ENCODE measurements around the gene CTF1. TPM values are rescaled to one million over a fixed set of nuclear protein-coding genes. Genes with fewer than 3 reads are reported as not detected.
A peak's percentile ranks its signal among the peaks of the same experiment; 100 is the strongest.

Gene CTF1
- total RNA-seq, 4 donors from 2014 or later = 5.1 to 14.6 (median 6.2) TPM

DNA sequence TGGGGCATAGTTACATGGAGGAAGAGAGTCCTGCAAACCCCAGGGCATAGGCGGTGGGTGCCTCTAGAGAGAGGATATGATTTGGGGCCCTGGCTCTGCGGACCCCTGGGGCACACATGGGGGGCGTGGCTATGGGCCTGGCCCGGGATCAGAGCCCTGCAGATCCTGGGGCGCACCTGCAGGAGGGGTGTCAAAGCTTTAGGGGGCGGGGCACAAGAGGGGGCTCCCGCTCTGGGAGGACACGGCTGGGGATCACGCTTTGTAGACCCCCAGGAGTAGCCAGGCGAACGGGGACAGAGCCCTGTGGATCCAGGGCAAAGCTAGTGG lies 3.0 kb upstream of the CTF1 start:
- Histone ChIP-seq H3K9me3 (no peaks in the 10 kb centered on the region), H3K4me3 (peak overlapping the region; percentile 79 to 86), H3K4me1 (peaks cover 0 to 44% (median 28%) of the 10 kb centered on the region in 3 donors), H3K27ac (peak overlapping the region; percentile 89 to 99 (median 98)), H3K27me3 (no peaks in the 10 kb centered on the region), H3K36me3 (peaks cover 0 to 42% of the 10 kb centered on the region in 2 donors)
- TF ChIP-seq POLR2AphosphoS5 (IDR thresholded peaks at IDR 0.05) = no peak
- no peak for TF ChIP-seq POLR2A (IDR thresholded peaks at IDR 0.05)
- TF ChIP-seq, protein P1, sequence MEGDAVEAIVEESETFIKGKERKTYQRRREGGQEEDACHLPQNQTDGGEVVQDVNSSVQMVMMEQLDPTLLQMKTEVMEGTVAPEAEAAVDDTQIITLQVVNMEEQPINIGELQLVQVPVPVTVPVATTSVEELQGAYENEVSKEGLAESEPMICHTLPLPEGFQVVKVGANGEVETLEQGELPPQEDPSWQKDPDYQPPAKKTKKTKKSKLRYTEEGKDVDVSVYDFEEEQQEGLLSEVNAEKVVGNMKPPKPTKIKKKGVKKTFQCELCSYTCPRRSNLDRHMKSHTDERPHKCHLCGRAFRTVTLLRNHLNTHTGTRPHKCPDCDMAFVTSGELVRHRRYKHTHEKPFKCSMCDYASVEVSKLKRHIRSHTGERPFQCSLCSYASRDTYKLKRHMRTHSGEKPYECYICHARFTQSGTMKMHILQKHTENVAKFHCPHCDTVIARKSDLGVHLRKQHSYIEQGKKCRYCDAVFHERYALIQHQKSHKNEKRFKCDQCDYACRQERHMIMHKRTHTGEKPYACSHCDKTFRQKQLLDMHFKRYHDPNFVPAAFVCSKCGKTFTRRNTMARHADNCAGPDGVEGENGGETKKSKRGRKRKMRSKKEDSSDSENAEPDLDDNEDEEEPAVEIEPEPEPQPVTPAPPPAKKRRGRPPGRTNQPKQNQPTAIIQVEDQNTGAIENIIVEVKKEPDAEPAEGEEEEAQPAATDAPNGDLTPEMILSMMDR (IDR thresholded peaks at IDR 0.05) = no peak
- TF ChIP-seq EP300 (IDR thresholded peaks at IDR 0.05) = no peak
- no peak for ATAC-seq
- no CpG with 5 or more reads among the region's 11 CpGs for WGBS, 2 donors (ENCODE audit: low coverage in 1 of 2)

DNA sequence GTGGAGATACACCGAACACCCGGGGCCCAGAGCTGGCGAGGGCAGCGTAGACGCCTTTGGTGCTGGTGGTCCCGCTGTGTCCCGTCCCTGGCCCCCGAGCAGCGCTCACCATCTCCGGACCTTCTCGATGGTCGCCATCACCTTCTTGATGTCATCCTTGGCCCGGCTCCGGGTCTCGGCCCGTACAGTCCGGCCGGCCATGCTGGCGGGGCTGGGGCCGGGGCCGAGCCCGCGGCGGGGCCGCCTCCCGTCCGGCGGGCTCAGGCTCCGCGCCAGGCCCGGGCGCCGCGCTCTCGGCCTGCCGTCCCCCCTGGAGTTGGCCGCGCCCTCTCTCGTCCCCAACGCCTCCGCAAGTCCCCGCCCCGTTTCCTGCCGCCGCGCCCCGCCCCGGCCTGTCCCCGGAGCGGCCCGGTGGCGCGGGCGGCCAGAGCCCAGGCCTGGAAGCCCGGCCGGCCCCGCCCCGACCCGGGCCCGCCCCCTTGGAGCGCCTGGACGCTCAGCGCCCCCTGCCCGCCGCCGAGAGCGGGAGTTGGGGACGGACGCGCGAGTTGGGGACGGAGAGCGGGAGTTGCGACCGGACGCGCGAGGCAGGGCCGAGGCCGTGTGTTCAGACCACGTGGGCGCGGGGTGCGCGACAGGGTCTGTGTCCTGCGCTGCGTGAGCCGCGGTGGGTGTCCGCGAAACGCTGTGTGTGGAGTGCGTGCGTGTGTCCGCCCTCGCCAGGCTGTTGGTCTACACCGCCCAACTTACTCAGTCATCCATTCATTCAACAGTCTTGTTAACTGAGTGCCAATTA lies 2.5 kb upstream of the CTF1 start, which contains the start of gene BCL7C:
TSS of gene BCL7C (minus strand) at position 334 of the 796 bp plus-strand sequence. CDS start at position 201, 133 bp downstream.
- no CpG with 5 or more reads among the region's 97 CpGs for WGBS, 2 donors (ENCODE audit: low coverage in 1 of 2)
- Histone ChIP-seq H3K9me3 (no peaks in the 10 kb centered on the region), H3K36me3 (peaks cover 0 to 37% of the 10 kb centered on the region in 2 donors), H3K4me1 (peaks cover 0 to 44% (median 28%) of the 10 kb centered on the region in 3 donors), H3K27ac (peak within 1 kb of the TSS; percentile 89 to 99 (median 98)), H3K4me3 (peak within 1 kb of the TSS; percentile 79 to 86), H3K27me3 (no peaks in the 10 kb centered on the region)
- TF ChIP-seq, protein P1 (IDR thresholded peaks at IDR 0.05) = peak in 3 of 4 experiments; percentile 49 to 75 (median 57)
- TF ChIP-seq POLR2AphosphoS5 (IDR thresholded peaks at IDR 0.05) (peak; percentile 25), POLR2A (IDR thresholded peaks at IDR 0.05) (peak; percentile 52 to 89), EP300 (IDR thresholded peaks at IDR 0.05) (no peak)
- peak; percentile 84 for ATAC-seq

DNA sequence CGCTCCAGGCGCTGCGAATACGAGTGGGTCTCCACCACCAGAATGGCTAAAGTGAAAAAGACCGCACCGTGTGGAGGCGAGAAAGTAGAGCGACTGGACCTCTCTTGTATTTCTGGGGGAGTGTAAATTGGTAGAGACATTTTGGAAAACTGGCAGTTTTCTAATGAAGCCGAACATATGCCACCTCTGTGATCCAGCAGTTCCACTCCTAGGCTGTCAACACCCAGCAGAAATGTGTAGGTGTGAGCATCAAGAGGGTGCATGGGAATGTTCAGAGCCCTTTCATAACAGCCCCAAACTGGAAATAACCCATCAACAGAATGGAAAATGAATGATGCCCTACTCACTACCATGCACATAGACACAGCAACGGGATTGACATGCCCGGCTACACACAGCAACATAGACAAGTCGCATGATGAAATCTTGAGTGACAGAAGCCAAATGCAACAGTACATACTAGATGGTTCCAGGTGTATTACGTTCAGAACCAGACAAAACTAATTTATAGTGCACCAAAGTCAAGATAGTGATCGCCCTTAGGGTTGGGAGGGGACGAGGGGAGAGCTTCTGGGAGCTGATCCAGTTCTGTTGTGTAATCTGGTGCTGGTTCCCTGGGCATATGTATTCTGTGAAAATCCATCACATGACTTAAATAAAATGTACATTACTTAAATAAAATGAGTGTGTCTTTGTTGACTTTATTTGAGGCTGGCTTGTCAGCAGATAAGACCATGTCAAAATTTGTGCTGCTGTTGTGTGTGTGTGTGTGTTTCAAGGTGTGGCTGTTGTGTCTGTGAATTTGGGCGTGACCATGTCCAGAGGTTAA lies 1.7 kb upstream of the CTF1 start:
- peak overlapping the region; percentile 79 to 86 for H3K4me3 ChIP-seq

DNA sequence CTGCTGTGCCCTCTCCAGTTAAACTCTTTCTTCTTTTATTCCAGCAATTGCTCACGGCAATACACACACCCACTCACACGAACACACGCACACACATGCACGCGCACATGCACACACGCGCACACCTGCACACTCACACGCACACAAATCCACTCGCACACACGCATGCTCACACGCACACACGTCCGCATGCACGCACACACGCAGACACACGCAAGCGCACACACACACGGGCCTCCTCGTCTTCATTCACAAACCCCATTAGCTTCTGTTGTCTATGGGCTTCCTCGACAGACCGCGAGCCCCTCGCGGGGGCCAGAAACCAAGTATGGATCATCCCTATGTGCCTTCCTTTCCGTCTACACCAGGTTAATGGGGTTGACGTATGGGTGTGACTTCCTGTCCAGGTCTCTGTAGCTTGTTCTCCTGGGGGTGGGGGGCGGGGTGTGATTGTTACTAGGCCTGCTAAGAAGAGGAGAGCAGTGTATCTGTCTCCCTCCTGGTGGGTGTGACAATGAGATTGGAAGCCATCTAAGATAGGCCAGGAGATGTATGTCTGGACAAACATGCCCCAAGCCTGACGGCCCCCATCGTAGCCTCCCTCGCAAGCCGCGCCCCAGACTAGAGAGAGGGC lies 670 bp upstream of the CTF1 start:
- Histone ChIP-seq H3K4me1 (peaks cover 0 to 44% (median 28%) of the 10 kb centered on the region in 3 donors), H3K36me3 (peaks cover 0 to 26% of the 10 kb centered on the region in 2 donors), H3K4me3 (peak overlapping the region; percentile 65 to 73), H3K27ac (peak overlapping the region; percentile 97 to 100 (median 98)), H3K27me3 (no peaks in the 10 kb centered on the region), H3K9me3 (no peaks in the 10 kb centered on the region)
- TF ChIP-seq EP300 (IDR thresholded peaks at IDR 0.05) (no peak), POLR2AphosphoS5 (IDR thresholded peaks at IDR 0.05) (no peak), POLR2A (IDR thresholded peaks at IDR 0.05) (no peak)
- TF ChIP-seq, protein P1 (IDR thresholded peaks at IDR 0.05) = no peak
- WGBS, 2 donors (ENCODE audit: low coverage in 1 of 2) = 7 to 69% methylated on average over 5 to 17 of the region's 32 CpGs
- ATAC-seq = no peak

More for the DNA sequence above, 1.7 kb upstream of the CTF1 start:
- 51 to 65% methylated on average over 7 of the region's 16 CpGs for WGBS, 2 donors (ENCODE audit: low coverage in 1 of 2)
- TF ChIP-seq, protein P1 (IDR thresholded peaks at IDR 0.05) = no peak
- TF ChIP-seq EP300 (IDR thresholded peaks at IDR 0.05) = no peak
- no peak for TF ChIP-seq POLR2AphosphoS5 (IDR thresholded peaks at IDR 0.05)
- TF ChIP-seq POLR2A (IDR thresholded peaks at IDR 0.05) = no peak
- H3K36me3 ChIP-seq = peaks cover 0 to 36% of the 10 kb centered on the region in 2 donors
- no peaks in the 10 kb centered on the region for H3K27me3 ChIP-seq
- peak overlapping the region; percentile 97 to 100 (median 98) for H3K27ac ChIP-seq
- H3K9me3 ChIP-seq = no peaks in the 10 kb centered on the region
- H3K4me1 ChIP-seq = peaks cover 0 to 44% (median 28%) of the 10 kb centered on the region in 3 donors
- no peak for ATAC-seq
